ENCODE results near the gene SLC25A6.

GRCh38 chrX:1407035-1407434 is 15.1 kb upstream of the SLC25A6 start:
- TF ChIP-seq CTCF (IDR thresholded peaks at IDR 0.05; ENCODE audit: low read length) (no peak), EZH2 (IDR thresholded peaks at IDR 0.05; ENCODE audit: borderline replicate concordance, low read length) (no peak)

Measured in OCI-LY1 (cell line).